Uterus (tissue), 2 donors: ENCODE data around the gene ZNF804B.

Experiments used
- CTCF ChIP-seq, 4 experiments: fragments of 200-600 bp in 2 of 4; fragments of 450-650 bp in 2 of 4; sonication (generic) in 2 of 4; IDR thresholded peaks; one replicate each; pipeline ENCODE4 v1.5.1; 2016 to 2019; ENCODE audit warnings: antibody characterized with exemption in 4 of 4, mild to moderate bottlenecking in 2 of 4, moderate library complexity in 1 of 4
- POLR2A ChIP-seq, 2 donors: fragments of 450-650 bp; IDR thresholded peaks; one replicate each; pipeline ENCODE4 v1.6.1; 2016; ENCODE audit warnings: antibody characterized with exemption in 2 of 2, mild to moderate bottlenecking in 1 of 2, moderate library complexity in 1 of 2

GRCh38 chr7:88866265-88866863 lies 106.9 kb downstream of the ZNF804B start:
- no peak for TF ChIP-seq POLR2A (IDR thresholded peaks at IDR 0.05)
- no peak for TF ChIP-seq CTCF (IDR thresholded peaks at IDR 0.05)
